ENCODE data around the gene TNMD. TPM values are rescaled to one million over a fixed set of nuclear protein-coding genes. Genes with fewer than 3 reads are reported as not detected.
"Not testable (repeated sequence)": the region's sequence is repeated elsewhere in the genome, so short reads cannot be mapped to it uniquely, and the experiment has no call there.

The TNMD gene
- 123 TPM for total RNA-seq

GRCh38 chrX:100584611-100585010 lies at the start of gene TNMD:
TNMD (plus strand) TSS chrX:100584936; CDS start chrX:100585019, 83 bp downstream.
- Histone ChIP-seq H3K36me3 (ENCODE audit: control insufficient read depth in 3 of 3, insufficient read depth in 3 of 3, low read length in 3 of 3) (no peaks in the 10 kb centered on the region), H3K27ac (ENCODE audit: low read depth, low read length) (no peak within 1 kb of the TSS), H3K27me3 (ENCODE audit: control insufficient read depth in 3 of 3, insufficient read depth in 3 of 3, low read length in 3 of 3) (peaks cover 0 to 7% (median 0%) of the 10 kb centered on the region in 3 donors), H3K4me1 (ENCODE audit: control insufficient read depth in 3 of 3, insufficient read depth in 3 of 3, low read length in 3 of 3) (no peaks in the 10 kb centered on the region), H3K4me3 (ENCODE audit: low read length in 3 of 3) (no peak within 1 kb of the TSS), H3K9me3 (ENCODE audit: control insufficient read depth in 3 of 3, low read length in 3 of 3) (no peaks in the 10 kb centered on the region), H3K9ac (ENCODE audit: low read depth in 1 of 3, low read length in 3 of 3) (no peak within 1 kb of the TSS)

GRCh38 chrX:100565534-100565933 lies 19.2 kb upstream of the TNMD start:
- H3K9ac ChIP-seq (ENCODE audit: low read depth in 1 of 3, low read length in 3 of 3); H3K36me3 ChIP-seq (ENCODE audit: control insufficient read depth in 3 of 3, insufficient read depth in 3 of 3, low read length in 3 of 3); H3K4me3 ChIP-seq (ENCODE audit: low read length in 3 of 3); H3K27me3 ChIP-seq (ENCODE audit: control insufficient read depth in 3 of 3, insufficient read depth in 3 of 3, low read length in 3 of 3); H3K9me3 ChIP-seq (ENCODE audit: control insufficient read depth in 3 of 3, low read length in 3 of 3); H3K4me1 ChIP-seq (ENCODE audit: control insufficient read depth in 3 of 3, insufficient read depth in 3 of 3, low read length in 3 of 3); H3K27ac ChIP-seq (ENCODE audit: low read depth, low read length): not testable (repeated sequence)

- H3K27me3 ChIP-seq (ENCODE audit: control insufficient read depth in 3 of 3, insufficient read depth in 3 of 3, low read length in 3 of 3) = peaks cover 0 to 12% (median 0%) of the 10 kb centered on the region in 3 donors
- no peaks in the 10 kb centered on the region for H3K36me3 ChIP-seq (ENCODE audit: control insufficient read depth in 3 of 3, insufficient read depth in 3 of 3, low read length in 3 of 3)
- no peak overlapping the region for H3K4me3 ChIP-seq (ENCODE audit: low read length in 3 of 3)
- no peak overlapping the region for H3K27ac ChIP-seq (ENCODE audit: low read depth, low read length)
- no peak overlapping the region for H3K9ac ChIP-seq (ENCODE audit: low read depth in 1 of 3, low read length in 3 of 3)
- H3K4me1 ChIP-seq (ENCODE audit: control insufficient read depth in 3 of 3, insufficient read depth in 3 of 3, low read length in 3 of 3) = no peaks in the 10 kb centered on the region
- no peaks in the 10 kb centered on the region for H3K9me3 ChIP-seq (ENCODE audit: control insufficient read depth in 3 of 3, low read length in 3 of 3)
These were observed 2.0 kb downstream of the TNMD start for GRCh38 chrX:100586747-100587146.

- H3K9me3 ChIP-seq (ENCODE audit: control insufficient read depth in 3 of 3, low read length in 3 of 3) = no peaks in the 10 kb centered on the region
- H3K36me3 ChIP-seq (ENCODE audit: control insufficient read depth in 3 of 3, insufficient read depth in 3 of 3, low read length in 3 of 3) = no peaks in the 10 kb centered on the region
- H3K4me3 ChIP-seq (ENCODE audit: low read length in 3 of 3) = no peak overlapping the region
- peaks cover 0 to 8% (median 0%) of the 10 kb centered on the region in 3 donors for H3K27me3 ChIP-seq (ENCODE audit: control insufficient read depth in 3 of 3, insufficient read depth in 3 of 3, low read length in 3 of 3)
- no peaks in the 10 kb centered on the region for H3K4me1 ChIP-seq (ENCODE audit: control insufficient read depth in 3 of 3, insufficient read depth in 3 of 3, low read length in 3 of 3)
- no peak overlapping the region for H3K9ac ChIP-seq (ENCODE audit: low read depth in 1 of 3, low read length in 3 of 3)
- no peak overlapping the region for H3K27ac ChIP-seq (ENCODE audit: low read depth, low read length)
These were observed 3.1 kb downstream of the TNMD start for GRCh38 chrX:100587861-100588260.

GRCh38 chrX:100591256-100592051 lies 6.7 kb downstream of the TNMD start:
- no peaks in the 10 kb centered on the region for H3K9me3 ChIP-seq (ENCODE audit: control insufficient read depth in 3 of 3, low read length in 3 of 3)
- H3K4me1 ChIP-seq (ENCODE audit: control insufficient read depth in 3 of 3, insufficient read depth in 3 of 3, low read length in 3 of 3) = no peaks in the 10 kb centered on the region
- H3K36me3 ChIP-seq (ENCODE audit: control insufficient read depth in 3 of 3, insufficient read depth in 3 of 3, low read length in 3 of 3) = no peaks in the 10 kb centered on the region
- H3K4me3 ChIP-seq (ENCODE audit: low read length in 3 of 3) = no peak overlapping the region
- no peak overlapping the region for H3K27ac ChIP-seq (ENCODE audit: low read depth, low read length)
- H3K27me3 ChIP-seq (ENCODE audit: control insufficient read depth in 3 of 3, insufficient read depth in 3 of 3, low read length in 3 of 3) = peaks cover 0 to 8% (median 0%) of the 10 kb centered on the region in 3 donors
- H3K9ac ChIP-seq (ENCODE audit: low read depth in 1 of 3, low read length in 3 of 3) = no peak overlapping the region

GRCh38 chrX:100593126-100593525 lies 8.4 kb downstream of the TNMD start:
- Histone ChIP-seq H3K4me1 (ENCODE audit: control insufficient read depth in 3 of 3, insufficient read depth in 3 of 3, low read length in 3 of 3) (no peaks in the 10 kb centered on the region), H3K9ac (ENCODE audit: low read depth in 1 of 3, low read length in 3 of 3) (no peak overlapping the region), H3K27me3 (ENCODE audit: control insufficient read depth in 3 of 3, insufficient read depth in 3 of 3, low read length in 3 of 3) (peaks cover 0 to 8% (median 0%) of the 10 kb centered on the region in 3 donors), H3K27ac (ENCODE audit: low read depth, low read length) (no peak overlapping the region), H3K9me3 (ENCODE audit: control insufficient read depth in 3 of 3, low read length in 3 of 3) (no peaks in the 10 kb centered on the region), H3K4me3 (ENCODE audit: low read length in 3 of 3) (no peak overlapping the region), H3K36me3 (ENCODE audit: control insufficient read depth in 3 of 3, insufficient read depth in 3 of 3, low read length in 3 of 3) (no peaks in the 10 kb centered on the region)

- no peaks in the 10 kb centered on the region for H3K4me1 ChIP-seq (ENCODE audit: control insufficient read depth in 3 of 3, insufficient read depth in 3 of 3, low read length in 3 of 3)
- H3K9ac ChIP-seq (ENCODE audit: low read depth in 1 of 3, low read length in 3 of 3) = no peak overlapping the region
- no peaks in the 10 kb centered on the region for H3K36me3 ChIP-seq (ENCODE audit: control insufficient read depth in 3 of 3, insufficient read depth in 3 of 3, low read length in 3 of 3)
- H3K27me3 ChIP-seq (ENCODE audit: control insufficient read depth in 3 of 3, insufficient read depth in 3 of 3, low read length in 3 of 3) = peaks cover 0 to 8% (median 0%) of the 10 kb centered on the region in 3 donors
- H3K27ac ChIP-seq (ENCODE audit: low read depth, low read length) = no peak overlapping the region
- H3K9me3 ChIP-seq (ENCODE audit: control insufficient read depth in 3 of 3, low read length in 3 of 3) = no peaks in the 10 kb centered on the region
- H3K4me3 ChIP-seq (ENCODE audit: low read length in 3 of 3) = no peak overlapping the region
These were observed 8.8 kb downstream of the TNMD start for GRCh38 chrX:100593581-100593980.

- Histone ChIP-seq H3K9me3 (ENCODE audit: control insufficient read depth in 3 of 3, low read length in 3 of 3) (no peaks in the 10 kb centered on the region), H3K9ac (ENCODE audit: low read depth in 1 of 3, low read length in 3 of 3) (no peak overlapping the region), H3K36me3 (ENCODE audit: control insufficient read depth in 3 of 3, insufficient read depth in 3 of 3, low read length in 3 of 3) (no peaks in the 10 kb centered on the region), H3K4me3 (ENCODE audit: low read length in 3 of 3) (no peak overlapping the region), H3K4me1 (ENCODE audit: control insufficient read depth in 3 of 3, insufficient read depth in 3 of 3, low read length in 3 of 3) (no peaks in the 10 kb centered on the region), H3K27me3 (ENCODE audit: control insufficient read depth in 3 of 3, insufficient read depth in 3 of 3, low read length in 3 of 3) (no peaks in the 10 kb centered on the region), H3K27ac (ENCODE audit: low read depth, low read length) (no peak overlapping the region)
These were observed 11.9 kb downstream of the TNMD start for GRCh38 chrX:100596601-100597000.

- Histone ChIP-seq H3K27me3 (ENCODE audit: control insufficient read depth in 3 of 3, insufficient read depth in 3 of 3, low read length in 3 of 3) (peaks cover 0 to 3% (median 0%) of the 10 kb centered on the region in 3 donors), H3K36me3 (ENCODE audit: control insufficient read depth in 3 of 3, insufficient read depth in 3 of 3, low read length in 3 of 3) (no peaks in the 10 kb centered on the region), H3K9ac (ENCODE audit: low read depth in 1 of 3, low read length in 3 of 3) (no peak overlapping the region), H3K4me3 (ENCODE audit: low read length in 3 of 3) (no peak overlapping the region), H3K4me1 (ENCODE audit: control insufficient read depth in 3 of 3, insufficient read depth in 3 of 3, low read length in 3 of 3) (no peaks in the 10 kb centered on the region), H3K27ac (ENCODE audit: low read depth, low read length) (no peak overlapping the region), H3K9me3 (ENCODE audit: control insufficient read depth in 3 of 3, low read length in 3 of 3) (no peaks in the 10 kb centered on the region)
These were observed 14.7 kb downstream of the TNMD start for GRCh38 chrX:100599456-100599855.

- Histone ChIP-seq H3K4me1 (ENCODE audit: control insufficient read depth in 3 of 3, insufficient read depth in 3 of 3, low read length in 3 of 3) (no peaks in the 10 kb centered on the region), H3K27me3 (ENCODE audit: control insufficient read depth in 3 of 3, insufficient read depth in 3 of 3, low read length in 3 of 3) (peaks cover 0 to 3% (median 0%) of the 10 kb centered on the region in 3 donors), H3K27ac (ENCODE audit: low read depth, low read length) (no peak overlapping the region), H3K9me3 (ENCODE audit: control insufficient read depth in 3 of 3, low read length in 3 of 3) (no peaks in the 10 kb centered on the region), H3K36me3 (ENCODE audit: control insufficient read depth in 3 of 3, insufficient read depth in 3 of 3, low read length in 3 of 3) (no peaks in the 10 kb centered on the region), H3K4me3 (ENCODE audit: low read length in 3 of 3) (no peak overlapping the region), H3K9ac (ENCODE audit: low read depth in 1 of 3, low read length in 3 of 3) (no peak overlapping the region)
These were observed 15.6 kb downstream of the TNMD start for GRCh38 chrX:100600340-100600739.

All from skeletal muscle tissue (tissue), 4 donors.